ENCODE measurements around the gene C19orf18. TPM values are rescaled to one million over a fixed set of nuclear protein-coding genes. Genes with fewer than 3 reads are reported as not detected.
A peak's percentile ranks its signal among the peaks of the same experiment; 100 is the strongest.
"Not testable (repeated sequence)": the region's sequence is repeated elsewhere in the genome, so short reads cannot be mapped to it uniquely, and the experiment has no call there.

Gene C19orf18
- total RNA-seq, 2 donors from 2014 or later = 0.27 to 0.86 TPM

DNA sequence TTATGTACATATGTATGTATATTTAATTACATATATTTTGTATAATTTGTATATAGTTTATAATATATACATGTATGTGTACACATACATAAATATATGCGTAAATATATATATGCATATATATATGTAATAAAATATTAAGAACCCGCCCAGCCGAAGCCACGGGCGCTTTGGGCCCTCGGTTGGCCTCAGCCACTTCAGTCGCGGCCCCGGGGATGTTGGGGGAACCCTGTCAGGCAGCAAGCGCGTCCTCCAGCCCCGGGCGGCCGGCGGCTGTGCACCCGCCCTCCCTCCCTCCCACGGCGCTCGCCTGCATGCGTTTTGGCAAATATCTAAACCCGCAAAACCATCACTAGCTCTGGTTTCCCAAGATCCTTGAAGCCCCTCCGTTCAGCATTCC, 36.2 kb upstream of the C19orf18 start:
- Histone ChIP-seq H3K27ac (no peak overlapping the region), H3K4me1 (no peaks in the 10 kb centered on the region), H3K9me3 (peaks cover 9% of the 10 kb centered on the region), H3K9ac (ENCODE audit: low read depth in 2 of 2, low read length in 2 of 2) (no peak overlapping the region), H3K36me3 (no peaks in the 10 kb centered on the region), H3K27me3 (no peaks in the 10 kb centered on the region), H3K4me3 (no peak overlapping the region)
- TF ChIP-seq, protein P1, sequence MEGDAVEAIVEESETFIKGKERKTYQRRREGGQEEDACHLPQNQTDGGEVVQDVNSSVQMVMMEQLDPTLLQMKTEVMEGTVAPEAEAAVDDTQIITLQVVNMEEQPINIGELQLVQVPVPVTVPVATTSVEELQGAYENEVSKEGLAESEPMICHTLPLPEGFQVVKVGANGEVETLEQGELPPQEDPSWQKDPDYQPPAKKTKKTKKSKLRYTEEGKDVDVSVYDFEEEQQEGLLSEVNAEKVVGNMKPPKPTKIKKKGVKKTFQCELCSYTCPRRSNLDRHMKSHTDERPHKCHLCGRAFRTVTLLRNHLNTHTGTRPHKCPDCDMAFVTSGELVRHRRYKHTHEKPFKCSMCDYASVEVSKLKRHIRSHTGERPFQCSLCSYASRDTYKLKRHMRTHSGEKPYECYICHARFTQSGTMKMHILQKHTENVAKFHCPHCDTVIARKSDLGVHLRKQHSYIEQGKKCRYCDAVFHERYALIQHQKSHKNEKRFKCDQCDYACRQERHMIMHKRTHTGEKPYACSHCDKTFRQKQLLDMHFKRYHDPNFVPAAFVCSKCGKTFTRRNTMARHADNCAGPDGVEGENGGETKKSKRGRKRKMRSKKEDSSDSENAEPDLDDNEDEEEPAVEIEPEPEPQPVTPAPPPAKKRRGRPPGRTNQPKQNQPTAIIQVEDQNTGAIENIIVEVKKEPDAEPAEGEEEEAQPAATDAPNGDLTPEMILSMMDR (IDR thresholded peaks at IDR 0.05) = no peak
- intact Hi-C loops (cut with DNase I) = no loop called here
- DNase-seq = no peak

DNA sequence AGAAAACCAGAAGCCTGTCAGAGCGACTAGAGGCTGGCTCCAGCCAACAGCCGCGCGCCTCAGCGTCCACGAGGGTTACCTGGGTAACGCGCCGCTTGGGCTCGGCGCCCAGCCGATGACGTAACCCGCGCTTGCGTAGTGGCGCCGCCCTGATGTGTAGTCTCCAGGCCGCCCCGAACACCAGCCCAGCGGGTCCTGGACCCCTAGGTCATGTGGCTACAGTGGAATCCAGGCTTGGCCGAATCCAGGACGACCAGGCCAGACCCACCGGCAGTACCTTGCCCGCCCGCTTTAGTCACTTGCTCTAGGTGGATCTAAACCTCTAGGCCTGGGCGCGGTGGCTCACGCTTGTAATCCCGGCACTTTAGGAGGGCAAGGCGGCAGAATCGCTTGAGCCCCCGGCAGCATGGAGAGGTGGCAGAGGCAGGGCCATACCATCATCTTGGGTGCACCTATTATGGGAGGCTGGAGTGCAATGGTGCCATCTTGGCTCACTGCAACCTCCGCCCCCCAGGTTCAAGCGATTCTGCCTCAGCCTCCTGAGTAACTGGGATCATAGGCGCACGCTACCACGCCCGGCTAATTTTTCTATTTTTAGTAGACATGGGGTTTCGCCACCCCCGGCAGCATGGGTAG, 35.5 kb upstream of the C19orf18 start:
- Histone ChIP-seq H3K27ac (no peak overlapping the region), H3K36me3 (no peaks in the 10 kb centered on the region), H3K9me3 (peaks cover 9% of the 10 kb centered on the region), H3K27me3 (no peaks in the 10 kb centered on the region), H3K4me3 (peak overlapping the region; percentile 19), H3K4me1 (no peaks in the 10 kb centered on the region), H3K9ac (ENCODE audit: low read depth in 2 of 2, low read length in 2 of 2) (peak overlapping the region in 1 of 2 donors; percentile 38)
- DNase-seq = peak; percentile 92
- TF ChIP-seq, protein P1 (IDR thresholded peaks at IDR 0.05) = no peak
- intact Hi-C loops (cut with DNase I) = no loop called here

DNA sequence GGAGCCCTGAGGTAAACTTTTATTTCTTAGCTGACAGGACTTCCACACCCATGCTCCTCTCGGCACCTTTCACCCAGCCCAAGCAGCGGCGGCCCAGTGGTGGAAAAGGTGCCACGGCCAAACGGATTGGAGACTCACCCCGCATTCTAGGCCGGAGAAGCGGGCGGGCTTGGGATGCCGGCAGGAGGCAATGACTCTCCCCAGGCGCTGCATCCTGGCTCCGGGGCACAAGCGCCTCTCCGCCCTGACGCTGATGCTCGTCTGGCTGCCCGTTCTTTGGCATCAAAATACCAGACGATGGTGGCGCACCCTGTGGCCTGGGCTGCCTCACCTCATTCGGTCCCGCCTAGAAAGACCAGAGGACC, 34.9 kb upstream of the C19orf18 start:
- TF ChIP-seq, protein P1 (IDR thresholded peaks at IDR 0.05) = no peak
- Histone ChIP-seq H3K36me3 (no peaks in the 10 kb centered on the region), H3K9me3 (peaks cover 13% of the 10 kb centered on the region), H3K27me3 (no peaks in the 10 kb centered on the region), H3K9ac (ENCODE audit: low read depth in 2 of 2, low read length in 2 of 2) (no peak overlapping the region), H3K27ac (no peak overlapping the region), H3K4me3 (peak overlapping the region; percentile 19), H3K4me1 (no peaks in the 10 kb centered on the region)
- no peak for DNase-seq
- intact Hi-C loops (cut with DNase I) = no loop called here

DNA sequence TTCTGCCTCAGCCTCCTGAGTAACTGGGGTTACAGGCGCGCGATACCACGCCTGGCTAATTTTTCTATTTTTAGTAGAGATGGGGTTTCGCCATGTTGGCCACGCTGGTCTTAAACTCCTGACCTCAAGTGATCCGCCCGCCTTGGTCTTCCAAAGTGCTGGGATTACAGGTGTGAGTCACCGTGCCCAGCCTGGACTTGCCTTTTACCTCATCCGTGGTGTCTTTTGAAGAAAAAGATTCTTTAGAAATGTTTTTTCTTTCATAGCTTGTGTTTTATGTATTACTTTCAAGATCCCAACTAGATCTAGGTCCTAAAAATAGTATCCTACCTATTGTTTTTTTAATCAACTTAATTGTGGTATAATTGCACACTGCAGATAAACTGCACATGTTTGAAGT, 34.5 kb upstream of the C19orf18 start:
- H3K4me3 ChIP-seq; H3K27ac ChIP-seq; H3K4me1 ChIP-seq; H3K9ac ChIP-seq (ENCODE audit: low read depth in 2 of 2, low read length in 2 of 2); H3K36me3 ChIP-seq; DNase-seq; H3K27me3 ChIP-seq; intact Hi-C loops (cut with DNase I): not testable (repeated sequence)
- H3K9me3 ChIP-seq = peaks cover 13% of the 10 kb centered on the region

DNA sequence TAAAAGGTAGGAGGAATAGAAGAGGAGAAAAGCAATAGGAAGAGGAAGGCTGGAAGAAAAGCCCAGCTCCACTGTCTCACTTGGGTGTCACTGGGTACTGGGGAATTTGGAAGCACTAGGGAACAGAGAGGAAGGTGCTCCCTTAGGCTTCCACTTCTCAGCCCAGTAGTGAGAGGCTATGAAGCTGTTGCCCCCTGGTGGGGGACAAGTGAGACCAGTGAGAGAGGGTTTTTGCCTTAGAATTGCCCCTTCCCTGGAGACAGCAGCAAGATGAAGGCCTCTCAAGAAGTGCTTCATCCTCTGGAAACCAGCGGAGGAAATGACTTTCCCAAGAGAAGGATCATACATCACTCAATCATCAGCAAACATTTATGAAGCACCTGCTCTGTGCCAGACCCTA, 33.0 kb upstream of the C19orf18 start:
- no peak overlapping the region for H3K9ac ChIP-seq (ENCODE audit: low read depth in 2 of 2, low read length in 2 of 2)
- no peak overlapping the region for H3K4me3 ChIP-seq
- H3K4me1 ChIP-seq = no peaks in the 10 kb centered on the region
- no peak overlapping the region for H3K27ac ChIP-seq
- DNase-seq = no peak
- intact Hi-C loops (cut with DNase I) = no loop called here
- H3K9me3 ChIP-seq = peaks cover 13% of the 10 kb centered on the region
- H3K27me3 ChIP-seq = no peaks in the 10 kb centered on the region
- no peaks in the 10 kb centered on the region for H3K36me3 ChIP-seq
- TF ChIP-seq, protein P1 (IDR thresholded peaks at IDR 0.05) = no peak

DNA sequence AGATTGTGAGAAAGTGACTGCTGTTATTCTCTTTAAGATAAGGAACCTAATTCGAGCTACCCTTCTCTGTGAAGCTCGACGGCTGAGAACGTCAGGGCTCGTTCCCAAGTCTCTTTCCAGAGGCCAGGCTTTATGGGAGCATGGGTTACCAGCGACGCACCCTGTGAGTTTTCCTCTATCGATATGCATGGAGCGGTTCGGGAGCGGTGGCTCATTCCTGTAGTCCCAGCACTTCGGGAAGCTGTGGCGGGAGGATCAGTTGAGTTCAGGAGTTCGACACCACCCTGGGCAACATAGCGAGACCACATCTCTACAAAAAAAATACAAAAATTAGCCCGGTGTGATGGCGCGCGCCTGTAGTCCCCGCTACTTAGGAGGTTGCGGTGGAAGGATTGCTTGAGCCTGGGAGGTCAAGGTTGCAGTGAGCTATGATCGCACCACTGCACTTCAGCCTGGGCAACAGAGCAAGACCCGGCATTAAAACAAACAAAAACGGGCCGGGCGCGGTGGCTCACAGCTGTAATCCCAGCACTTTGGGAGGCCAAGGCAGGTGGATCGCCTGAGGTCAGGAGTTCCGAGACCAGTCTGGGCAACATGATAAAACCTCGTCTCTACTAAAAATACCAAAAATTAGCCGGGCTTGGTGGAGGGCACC, 29.0 kb upstream of the C19orf18 start:
- H3K36me3 ChIP-seq = peaks cover 8% of the 10 kb centered on the region
- peaks cover 13% of the 10 kb centered on the region for H3K9me3 ChIP-seq
- peak overlapping the region; percentile 66 to 86 for H3K9ac ChIP-seq (ENCODE audit: low read depth in 2 of 2, low read length in 2 of 2)
- DNase-seq = no peak
- H3K27me3 ChIP-seq = no peaks in the 10 kb centered on the region
- H3K4me1 ChIP-seq = no peaks in the 10 kb centered on the region
- peak overlapping the region; percentile 88 for H3K4me3 ChIP-seq
- H3K27ac ChIP-seq = peak overlapping the region; percentile 80
- intact Hi-C loops (cut with DNase I) = no loop called here
- TF ChIP-seq, protein P1 (IDR thresholded peaks at IDR 0.05) = no peak

Measured in colonic mucosa (tissue), 4 donors.